Neural cell (in vitro differentiated cells): ENCODE measurements around the gene ZNF462.

ENCODE experiments used
- CTCF ChIP-seq: fragments of 450-650 bp; IDR thresholded peaks from 2 replicates; pipeline ENCODE4 v1.5.1; 2014; ENCODE audit warnings: antibody characterized with exemption, mild to moderate bottlenecking, moderate library complexity; ENCODE audit not compliant: poor library complexity, severe bottlenecking
- TAF1 ChIP-seq: IDR thresholded peaks from 2 replicates; pipeline ENCODE4 v1.6.1; 2012; ENCODE audit warnings: low read depth

GRCh38 chr9:106879439-106879882 is 16.5 kb downstream of the ZNF462 start:
- TF ChIP-seq CTCF: no peak
- TF ChIP-seq TAF1: no peak
